ENCODE data around the gene GPC1.

Gene GPC1

GRCh38 chr2:240459401-240460252 is 24.2 kb downstream of the GPC1 start:
- no peak overlapping the region for H3K4me3 ChIP-seq (ENCODE audit: low read depth, low read length)
- no peak for TF ChIP-seq CTCF (IDR thresholded peaks at IDR 0.05; ENCODE audit: low read depth, low read length, missing control alignments)
- DNase-seq (ENCODE audit: low read depth) = no peak

GRCh38 chr2:240460253-240460711 is 24.8 kb downstream of the GPC1 start:
- H3K4me3 ChIP-seq (ENCODE audit: low read depth, low read length) = no peak overlapping the region
- TF ChIP-seq CTCF (IDR thresholded peaks at IDR 0.05; ENCODE audit: low read depth, low read length, missing control alignments) = no peak
- no peak for DNase-seq (ENCODE audit: low read depth)

- DNase-seq (ENCODE audit: low read depth) = no peak
- TF ChIP-seq CTCF (IDR thresholded peaks at IDR 0.05; ENCODE audit: low read depth, low read length, missing control alignments) = no peak
- H3K4me3 ChIP-seq (ENCODE audit: low read depth, low read length) = no peak overlapping the region
Measured at GRCh38 chr2:240460781-240461431, 25.4 kb downstream of the GPC1 start.

- no peak for DNase-seq (ENCODE audit: low read depth)
- no peak for TF ChIP-seq CTCF (IDR thresholded peaks at IDR 0.05; ENCODE audit: low read depth, low read length, missing control alignments)
- H3K4me3 ChIP-seq (ENCODE audit: low read depth, low read length) = no peak overlapping the region
Measured at GRCh38 chr2:240461471-240462072, 26.1 kb downstream of the GPC1 start.

- no peak overlapping the region for H3K4me3 ChIP-seq (ENCODE audit: low read depth, low read length)
- no peak for DNase-seq (ENCODE audit: low read depth)
- no peak for TF ChIP-seq CTCF (IDR thresholded peaks at IDR 0.05; ENCODE audit: low read depth, low read length, missing control alignments)
Measured at GRCh38 chr2:240462073-240462706, 26.7 kb downstream of the GPC1 start.

GRCh38 chr2:240462707-240463273 is 27.3 kb downstream of the GPC1 start:
- DNase-seq (ENCODE audit: low read depth) = no peak
- no peak for TF ChIP-seq CTCF (IDR thresholded peaks at IDR 0.05; ENCODE audit: low read depth, low read length, missing control alignments)
- no peak overlapping the region for H3K4me3 ChIP-seq (ENCODE audit: low read depth, low read length)

Data from GM12864 (cell line).